HG03103 (cell line): Measurements from ENCODE around the gene C1orf74.
A peak's percentile ranks its signal among the peaks of the same experiment; 100 is the strongest.

Experiments used
- ATAC-seq: cut with Tn5 transposase; IDR thresholded peaks from one replicate; pipeline ENCODE4 v1.9.1; 2021; ENCODE audit warnings: low read depth; ENCODE audit not compliant: unreplicated experiment

C1orf74 gene

GRCh38 chr1:209748620-209749019, 35.7 kb downstream of the C1orf74 start:
- no peak for ATAC-seq

- ATAC-seq, result peak; percentile 65
Observed at GRCh38 chr1:209747580-209748262, 36.6 kb downstream of the C1orf74 start.

DNA sequence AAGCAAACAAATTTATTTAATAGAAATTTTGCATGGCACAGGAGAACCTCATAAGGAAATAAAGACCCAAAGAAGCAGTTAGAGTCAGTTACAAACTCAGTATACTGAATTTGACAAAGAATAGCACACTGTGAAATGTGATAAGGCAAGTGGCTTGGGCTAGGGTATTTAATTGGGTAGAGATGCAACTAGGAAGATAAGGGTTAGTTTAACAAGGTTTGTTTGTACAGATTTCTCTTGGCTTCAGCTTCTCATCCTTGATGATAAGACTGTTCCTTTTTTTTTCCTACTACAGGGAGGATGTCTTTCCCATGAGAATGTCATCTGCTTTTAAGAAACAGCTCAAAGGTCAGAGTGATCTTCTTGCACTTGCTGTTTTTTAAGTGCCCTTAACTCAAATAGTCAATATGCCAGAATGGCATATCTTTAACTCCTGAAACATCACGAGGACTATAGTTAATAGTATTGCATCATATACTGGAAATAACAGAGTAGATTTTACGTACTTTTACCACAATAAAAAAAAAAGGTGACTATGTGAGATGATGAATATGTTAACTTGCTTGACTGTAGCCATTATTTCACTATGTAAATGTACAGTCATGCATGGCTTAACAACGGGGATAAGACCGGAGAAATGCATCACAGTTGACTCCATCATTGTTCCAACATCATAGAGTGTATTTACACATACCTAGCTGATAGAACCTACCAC, 37.8 kb downstream of the C1orf74 start:
- ATAC-seq, result no peak

DNA sequence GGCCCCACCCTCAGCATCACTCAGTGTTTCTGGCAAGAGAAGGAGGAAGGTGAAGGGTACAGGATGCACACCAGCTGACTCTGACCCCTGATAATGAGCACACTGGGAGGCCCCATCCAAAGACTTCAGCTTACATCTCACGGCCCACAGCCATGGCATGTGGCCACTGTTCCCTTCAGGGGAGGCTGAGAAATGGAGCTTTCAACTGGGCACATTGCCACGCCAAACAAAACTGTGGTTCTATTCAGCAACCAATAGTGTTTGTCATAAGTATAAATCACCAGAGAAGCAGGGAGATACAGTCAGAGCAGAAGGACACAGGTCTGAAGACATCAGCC, 41.2 kb downstream of the C1orf74 start:
- no peak for ATAC-seq

DNA sequence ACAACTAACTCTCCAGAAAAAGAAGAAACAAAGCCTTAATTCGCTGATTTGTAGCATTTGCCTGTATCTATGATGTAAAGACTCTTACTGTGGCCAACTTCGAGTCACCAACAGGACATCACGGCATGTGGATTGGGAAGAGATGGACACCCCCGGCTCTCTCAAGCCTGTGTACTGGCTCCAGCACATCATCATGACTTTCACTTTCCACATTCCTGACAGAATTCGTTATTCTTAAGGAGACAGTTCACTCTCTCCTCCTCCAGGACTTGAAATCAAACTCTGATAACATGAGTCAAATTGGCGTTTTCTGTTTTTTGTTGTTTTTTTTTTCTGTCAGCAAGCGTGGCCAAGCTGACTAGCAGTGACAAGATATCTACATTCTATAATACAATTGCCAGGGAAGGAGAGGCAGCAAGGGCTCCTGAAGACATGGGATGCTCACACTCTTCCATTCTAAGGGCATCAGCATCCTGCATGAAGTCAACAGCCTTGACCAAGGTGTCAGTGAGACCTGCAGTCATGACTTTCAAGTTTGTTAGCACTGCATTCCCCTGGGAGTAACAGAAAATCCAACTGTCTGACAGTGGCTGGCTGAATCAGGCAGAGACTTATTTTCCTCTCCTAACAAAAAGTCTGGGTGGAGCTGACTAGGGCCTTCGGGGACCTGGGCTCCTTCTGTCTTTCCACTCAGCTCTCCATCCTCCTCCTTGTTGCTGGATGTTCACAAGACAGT, 41.8 kb downstream of the C1orf74 start:
- no peak for ATAC-seq

- no peak for ATAC-seq
Observed at GRCh38 chr1:209741889-209742288, 42.5 kb downstream of the C1orf74 start.

DNA sequence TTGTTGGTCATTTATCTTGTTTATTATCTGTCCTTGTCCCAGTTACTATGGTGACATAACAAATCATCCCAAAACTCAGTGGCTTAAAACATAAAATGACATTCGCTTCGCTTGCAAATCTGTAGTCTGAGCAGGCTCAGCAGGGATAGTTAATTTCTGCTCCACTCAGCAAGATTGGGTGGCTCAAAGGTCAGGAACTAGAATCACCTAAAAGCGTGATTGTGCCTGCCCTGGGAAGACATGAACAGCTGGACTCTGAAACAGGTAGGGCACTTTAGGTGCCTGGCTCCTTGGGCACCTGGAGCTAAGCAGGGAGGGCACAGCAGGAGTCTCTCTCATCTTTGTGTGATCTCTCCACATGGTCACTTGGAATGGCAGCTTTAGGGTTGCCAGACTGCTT, 43.2 kb downstream of the C1orf74 start:
- ATAC-seq, result no peak

GRCh38 chr1:209738270-209738669, 46.1 kb downstream of the C1orf74 start:
- no peak for ATAC-seq

- ATAC-seq, result no peak
Observed at GRCh38 chr1:209737118-209737505, 47.2 kb downstream of the C1orf74 start.

DNA sequence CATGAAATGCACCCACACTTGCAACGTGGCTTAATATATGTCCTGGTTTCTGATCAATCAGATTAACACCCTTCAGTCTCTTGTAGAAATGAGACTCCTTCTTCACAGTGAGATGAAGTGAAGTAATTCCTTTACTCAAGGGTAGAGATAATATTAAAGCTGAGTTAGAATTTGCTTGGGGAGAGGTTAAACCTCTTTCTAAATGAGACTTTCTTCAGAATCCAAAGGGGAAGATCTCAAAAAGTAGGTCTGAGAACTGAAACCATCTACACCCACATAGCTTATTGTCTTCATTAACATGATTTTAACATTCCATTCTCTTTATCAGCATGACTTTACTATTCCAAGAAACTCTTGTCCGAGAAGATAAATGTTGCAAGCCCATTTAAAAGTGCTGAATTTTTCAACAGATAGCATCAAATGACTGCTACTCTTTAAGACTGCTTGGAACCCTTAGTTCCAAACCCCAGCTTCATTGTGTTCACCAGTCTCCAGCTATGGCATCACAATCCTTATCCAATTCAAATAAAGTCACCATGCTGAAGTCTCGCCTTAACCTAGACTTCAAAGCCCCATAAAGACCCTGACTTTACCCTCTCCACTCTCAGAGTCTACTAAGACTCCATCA, 47.8 kb downstream of the C1orf74 start:
- no peak for ATAC-seq

DNA sequence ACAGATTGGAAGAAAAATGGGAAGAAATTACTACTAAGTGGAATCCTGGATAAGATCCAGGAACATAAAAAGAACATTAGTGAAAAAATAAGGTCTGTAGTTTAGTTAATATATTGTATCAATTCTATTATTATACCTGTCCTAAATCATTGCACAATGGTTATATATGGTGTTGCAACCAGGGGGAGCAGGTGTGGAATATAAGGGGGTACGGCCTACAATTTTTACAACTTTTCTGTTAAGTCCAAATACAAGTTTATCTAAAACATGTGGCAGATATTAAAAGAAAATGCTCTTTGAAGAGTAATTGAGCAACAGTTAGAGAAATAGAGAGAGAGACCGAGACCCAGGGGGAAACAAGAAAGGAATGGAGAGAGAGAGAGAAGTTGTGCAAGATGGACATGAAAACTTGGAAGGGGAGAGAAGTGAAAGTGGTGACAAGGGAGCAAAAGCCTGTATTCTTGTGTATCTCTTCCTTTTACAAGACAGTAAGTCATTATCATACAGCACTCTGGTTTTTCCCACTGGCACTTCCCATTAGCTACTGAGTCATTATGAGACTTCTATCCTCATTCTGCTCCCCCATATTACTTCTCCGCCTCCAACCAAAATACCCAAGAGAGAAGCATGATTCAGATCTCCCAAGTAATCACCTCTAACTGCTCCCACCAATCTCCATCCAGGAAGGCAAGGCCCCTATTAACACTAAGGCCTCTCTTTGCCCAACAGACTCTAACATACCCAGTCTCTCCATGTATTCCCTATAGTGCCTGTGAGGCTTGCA, 50.8 kb downstream of the C1orf74 start:
- ATAC-seq, result no peak

- ATAC-seq, result no peak
Observed at GRCh38 chr1:209732725-209733124, 51.6 kb downstream of the C1orf74 start.

- ATAC-seq, result no peak
Observed at GRCh38 chr1:209729436-209729835, 54.9 kb downstream of the C1orf74 start.
